SH-SY5Y (cell line): ENCODE results near the gene PDSS1.

Source experiments
- GATA2 ChIP-seq: IDR thresholded peaks from 2 replicates; pipeline ENCODE4 v1.6.1; 2011; ENCODE audit warnings: mild to moderate bottlenecking, low read depth, low read length
- GATA3 ChIP-seq: IDR thresholded peaks from 2 replicates; pipeline ENCODE4 v1.6.1; 2011; ENCODE audit warnings: low read depth, mild to moderate bottlenecking, low read length, moderate library complexity

DNA sequence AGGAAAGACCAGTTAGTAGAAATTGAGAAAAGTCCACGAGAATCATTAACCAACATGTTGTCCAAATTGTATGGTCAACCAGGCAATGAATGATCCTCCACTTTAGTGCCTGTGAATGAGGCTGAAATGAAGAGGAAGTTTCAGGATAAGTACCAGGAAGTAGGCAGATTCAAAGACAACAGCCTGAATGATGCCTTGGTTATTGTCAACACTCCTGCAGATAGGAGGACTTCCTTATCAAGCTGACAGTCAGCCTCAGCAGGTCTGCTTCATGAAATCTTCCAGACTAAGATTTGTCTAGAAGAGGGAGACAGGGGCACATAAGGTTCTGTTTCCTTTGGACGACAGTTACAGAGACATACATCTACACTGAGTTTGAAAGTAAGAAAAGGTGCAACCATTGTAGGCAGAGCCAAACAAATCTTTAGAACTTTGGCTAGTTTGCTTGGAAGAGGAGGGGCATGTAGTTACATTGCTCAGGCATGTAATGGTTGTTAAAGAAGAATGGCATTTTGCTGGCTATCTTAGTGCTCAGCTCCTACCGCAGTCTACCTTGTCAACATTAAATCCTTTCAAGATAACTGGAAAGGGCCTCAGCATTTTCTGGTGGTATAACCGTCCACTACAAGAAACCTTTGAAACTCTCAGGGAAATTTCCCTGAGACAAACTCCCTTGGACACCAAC lies 81.8 kb downstream of the PDSS1 start:
- TF ChIP-seq GATA2 (no peak), GATA3 (no peak)
